NCI-H748 (cell line): ENCODE measurements around the gene RIPK4.
A peak's percentile ranks its signal among the peaks of the same experiment; 100 is the strongest.

ENCODE experiments used
- DNase-seq: peaks from one replicate; lab custom pipeline; 2025; ENCODE audit not compliant: unreplicated experiment; lab: John Stamatoyannopoulos, UW

RIPK4 gene

GRCh38 chr21:41769933-41770332, 3.1 kb upstream of the RIPK4 start:
- no peak for DNase-seq

- DNase-seq, result no peak
These were observed 2.7 kb upstream of the RIPK4 start for GRCh38 chr21:41769521-41769920.

GRCh38 chr21:41769111-41769510, 2.3 kb upstream of the RIPK4 start:
- peak; percentile 23 for DNase-seq

GRCh38 chr21:41768437-41769042, 1.7 kb upstream of the RIPK4 start:
- peak; percentile 71 for DNase-seq

GRCh38 chr21:41767606-41768436, 969 bp upstream of the RIPK4 start:
- DNase-seq, result peak; percentile 44

GRCh38 chr21:41765973-41766882, 624 bp downstream of the RIPK4 start:
- peak; percentile 39 for DNase-seq

GRCh38 chr21:41765420-41765821, 1.4 kb downstream of the RIPK4 start:
- DNase-seq, result no peak

GRCh38 chr21:41764558-41765419, 2.1 kb downstream of the RIPK4 start:
- DNase-seq, result no peak

- no peak for DNase-seq
These were observed 2.9 kb downstream of the RIPK4 start for GRCh38 chr21:41763996-41764395.

- no peak for DNase-seq
These were observed 3.4 kb downstream of the RIPK4 start for GRCh38 chr21:41763398-41763931.

- no peak for DNase-seq
These were observed 4.1 kb downstream of the RIPK4 start for GRCh38 chr21:41762753-41763152.

GRCh38 chr21:41761934-41762635, 4.8 kb downstream of the RIPK4 start:
- peak; percentile 46 for DNase-seq

GRCh38 chr21:41761211-41761933, 5.5 kb downstream of the RIPK4 start:
- DNase-seq, result peak; percentile 55

GRCh38 chr21:41760411-41760810, 6.4 kb downstream of the RIPK4 start:
- DNase-seq, result no peak

- no peak for DNase-seq
These were observed 6.9 kb downstream of the RIPK4 start for GRCh38 chr21:41759926-41760325.

- peak; percentile 4 for DNase-seq
These were observed 7.5 kb downstream of the RIPK4 start for GRCh38 chr21:41759214-41759840.

GRCh38 chr21:41758550-41758949, 8.3 kb downstream of the RIPK4 start:
- DNase-seq, result no peak

- no peak for DNase-seq
These were observed 10.7 kb downstream of the RIPK4 start for GRCh38 chr21:41755934-41756773.
